GM21723 (cell line): Measurements from ENCODE around the gene C1GALT1.
A peak's percentile ranks its signal among the peaks of the same experiment; 100 is the strongest.
"Not testable (repeated sequence)": the region's sequence is repeated elsewhere in the genome, so short reads cannot be mapped to it uniquely, and the experiment has no call there.

Source experiments
- ATAC-seq: cut with Tn5 transposase; IDR thresholded peaks from one replicate; pipeline ENCODE4 v1.9.1; 2021; ENCODE audit warnings: mild to moderate bottlenecking, moderate library complexity; ENCODE audit not compliant: unreplicated experiment

C1GALT1 gene

DNA sequence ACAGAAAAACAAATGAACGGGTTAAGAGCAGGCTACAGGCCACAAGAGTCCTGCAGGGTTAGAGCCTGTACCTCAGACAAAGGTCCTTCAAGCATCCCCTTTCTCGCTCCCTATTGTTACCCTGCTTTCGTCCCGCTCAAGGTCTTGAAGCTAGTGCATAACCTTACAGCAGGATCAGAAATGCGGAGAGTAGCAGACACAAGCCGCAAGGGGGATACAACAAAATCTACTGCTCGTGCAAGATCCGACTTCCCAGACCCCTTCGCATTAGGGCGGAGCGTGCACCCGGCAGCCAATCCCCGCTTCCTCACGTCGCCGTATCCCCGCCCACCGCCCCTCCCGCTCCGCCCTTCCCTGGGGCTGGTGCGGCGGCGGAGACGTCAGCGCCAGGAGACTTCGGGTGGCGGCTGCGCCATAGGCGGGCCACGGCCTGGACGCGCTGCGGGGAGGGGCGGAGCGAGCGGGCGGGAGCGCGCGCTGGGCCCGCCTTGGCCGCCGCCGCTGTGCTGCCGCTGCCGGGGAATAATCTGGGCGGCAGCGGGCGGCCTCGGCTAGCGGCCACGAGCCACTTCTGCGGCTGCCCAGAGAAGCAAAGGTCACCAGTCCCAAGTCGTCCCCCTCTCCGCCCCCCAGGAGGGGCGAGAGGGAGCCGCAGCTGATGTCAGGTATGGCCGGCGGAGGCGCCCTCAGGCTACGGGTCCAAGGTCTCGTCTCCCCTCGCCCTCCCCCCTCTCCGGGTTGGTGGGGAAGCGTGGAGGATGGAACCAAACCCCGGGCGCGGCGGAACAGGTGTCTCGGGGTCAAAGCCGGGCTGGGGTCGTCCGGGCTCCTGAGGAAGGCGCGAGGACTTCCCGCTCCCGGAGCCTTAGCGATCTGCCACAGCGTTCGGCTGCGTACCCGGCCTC, at the start of gene C1GALT1:
Gene C1GALT1, plus strand, starts transcription at position 389 of the 905 bp plus-strand sequence. CDS start 51,776 bp downstream, outside the sequence.
- ATAC-seq, result peak; percentile 84

DNA sequence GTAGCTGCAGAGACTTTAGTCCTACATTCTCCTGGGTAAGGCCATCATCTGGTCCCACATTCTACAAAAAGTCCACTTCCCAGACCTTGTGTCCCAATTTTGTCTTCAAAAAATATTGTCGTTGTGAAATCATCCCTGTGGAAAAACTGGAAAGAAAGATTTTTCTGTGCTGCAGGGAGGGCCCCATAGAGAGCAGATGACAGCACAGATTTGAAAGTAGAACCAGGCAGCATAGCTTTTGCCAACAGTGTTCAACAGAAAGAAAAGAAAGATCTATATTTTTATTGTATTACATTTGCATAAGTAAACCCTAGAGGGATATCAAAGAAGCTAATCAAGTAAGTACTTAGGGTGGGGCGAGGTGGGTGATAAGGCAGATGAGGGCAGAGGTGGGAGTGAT, 48.3 kb upstream of the C1GALT1 start:
- no peak for ATAC-seq

GRCh38 chr7:7135074-7135473, 47.3 kb upstream of the C1GALT1 start:
- no peak for ATAC-seq

GRCh38 chr7:7135924-7136323, 46.4 kb upstream of the C1GALT1 start:
- not testable (repeated sequence) for ATAC-seq

DNA sequence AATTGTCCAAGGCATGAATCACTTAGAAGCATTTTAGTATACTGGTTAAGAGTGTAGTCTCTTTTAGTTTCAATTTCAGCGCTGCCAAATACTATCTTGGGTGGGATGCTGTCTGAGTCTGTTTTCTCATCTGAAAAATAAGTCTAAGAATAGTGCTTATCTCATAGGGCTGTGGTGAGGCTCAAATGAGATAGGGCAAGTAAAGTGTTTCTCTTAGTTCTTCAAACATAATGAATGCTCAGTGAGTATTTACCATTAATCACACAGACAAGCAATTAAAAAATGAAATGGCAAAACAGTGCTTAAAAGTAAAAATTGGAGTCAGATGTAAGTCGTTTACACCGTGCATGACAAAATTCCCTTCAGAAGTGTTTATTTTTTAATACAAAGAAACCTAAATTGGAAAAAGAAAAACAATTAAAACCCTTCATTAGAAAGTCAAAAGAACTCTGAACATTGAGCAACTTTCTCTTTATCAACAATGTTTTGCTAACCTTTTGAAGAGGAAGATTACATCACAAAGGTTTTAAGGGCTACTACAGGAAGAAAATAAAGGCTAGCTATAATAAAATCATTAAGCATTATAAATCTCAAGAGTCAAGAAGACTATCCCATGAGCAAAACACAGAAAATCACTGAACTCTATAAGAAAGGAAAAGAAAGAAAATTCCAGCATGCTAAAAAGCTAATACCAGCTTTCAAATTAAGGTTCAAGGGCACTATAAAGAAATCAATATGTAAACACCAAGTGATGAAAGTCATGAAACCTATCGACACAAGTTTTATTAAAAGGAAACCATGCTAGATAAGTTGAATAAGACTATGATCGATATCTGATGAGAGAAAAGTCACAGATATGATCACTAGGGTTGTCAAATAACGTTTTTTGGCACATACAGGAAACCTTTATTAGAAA, 45.6 kb upstream of the C1GALT1 start:
- ATAC-seq, result no peak

- no peak for ATAC-seq
These were observed 43.4 kb upstream of the C1GALT1 start for GRCh38 chr7:7138897-7139296.

DNA sequence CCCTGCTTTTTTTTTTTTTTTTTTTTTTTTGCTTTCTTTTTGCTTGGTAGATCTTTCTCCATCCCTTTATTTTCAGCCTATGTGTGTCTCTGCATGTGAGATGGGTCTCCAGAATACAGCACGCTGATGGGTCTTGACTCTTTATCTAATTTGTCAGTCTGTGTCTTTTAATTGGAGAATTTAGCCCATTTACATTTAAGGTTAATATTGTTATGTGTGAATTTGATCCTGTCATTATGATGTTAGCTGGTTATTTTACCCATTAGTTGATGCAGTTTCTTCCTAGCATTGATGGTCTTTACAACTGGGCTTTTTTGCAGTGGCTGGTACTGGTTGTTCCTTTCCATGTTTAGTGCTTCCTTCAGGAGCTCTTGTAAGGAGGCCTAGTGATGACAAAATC, 38.9 kb upstream of the C1GALT1 start:
- not testable (repeated sequence) for ATAC-seq

DNA sequence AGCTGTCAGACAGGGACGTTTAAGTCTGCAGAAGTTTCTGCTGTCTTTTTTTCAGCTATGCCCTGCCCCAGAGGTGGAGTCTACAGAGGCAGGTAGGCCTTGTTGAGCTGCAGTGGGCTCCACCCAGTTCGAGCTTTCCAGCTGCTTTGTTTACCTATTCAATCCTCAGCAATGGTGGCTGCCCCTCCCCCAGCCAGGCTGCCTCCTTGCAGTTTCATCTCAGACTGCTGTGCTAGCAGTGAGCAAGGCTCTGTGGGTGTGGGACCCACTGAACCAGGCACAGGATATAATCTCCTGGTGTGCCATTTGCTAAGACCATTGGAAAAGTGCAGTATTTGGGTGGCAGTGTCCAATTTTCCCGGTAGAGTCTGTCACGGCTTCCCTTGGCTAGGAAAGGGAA, 37.2 kb upstream of the C1GALT1 start:
- ATAC-seq, result not testable (repeated sequence)

DNA sequence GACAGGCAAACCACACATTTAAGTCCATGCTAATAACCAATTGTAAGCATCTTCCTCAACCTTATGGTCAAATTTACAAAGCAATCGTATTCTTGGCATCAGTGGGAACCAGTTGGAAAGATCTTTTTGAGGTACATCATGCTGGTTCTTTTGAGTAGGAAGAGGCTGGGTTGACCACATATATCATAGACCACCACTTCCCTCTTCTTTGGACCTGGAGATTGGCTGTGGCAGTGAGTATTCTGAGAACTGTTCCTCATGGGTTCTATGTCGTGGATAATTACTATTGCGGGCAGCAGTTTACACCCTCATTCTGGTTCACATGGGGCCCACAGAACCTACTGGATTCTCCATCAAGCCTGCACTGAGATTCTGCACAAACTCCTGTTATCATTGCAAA, 35.5 kb upstream of the C1GALT1 start:
- ATAC-seq, result no peak

DNA sequence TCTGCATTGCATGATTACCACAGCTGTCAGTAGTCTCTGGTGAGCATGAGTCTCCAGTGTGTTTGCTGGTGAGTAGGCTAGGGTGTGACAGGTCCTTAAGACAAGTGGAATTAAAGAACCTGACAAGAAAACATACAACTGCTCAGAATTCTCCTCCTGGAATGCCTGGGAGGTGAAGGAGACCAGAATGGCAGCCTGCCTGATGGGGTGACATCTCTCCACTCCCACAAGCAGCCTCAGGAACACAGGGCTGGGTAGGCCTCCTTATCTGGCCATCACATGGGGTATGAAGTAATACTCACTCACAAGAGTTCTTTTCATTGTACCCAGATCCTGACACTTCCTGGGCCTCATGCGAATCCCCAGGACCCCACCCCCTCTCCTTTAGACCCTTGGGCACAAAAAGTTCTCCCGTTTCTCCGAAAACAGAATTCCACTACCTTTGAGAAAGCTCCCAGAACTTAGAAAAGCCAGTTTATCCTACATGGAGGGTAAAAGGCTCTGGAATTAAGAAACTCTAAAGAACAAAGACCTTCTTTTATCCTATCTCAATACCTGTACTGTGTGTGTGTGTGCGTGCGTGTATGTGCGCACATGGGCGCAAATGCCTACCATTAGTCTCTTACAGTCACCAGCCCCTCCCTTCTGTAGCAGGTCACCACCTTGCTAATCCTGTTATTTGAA, 33.4 kb upstream of the C1GALT1 start:
- no peak for ATAC-seq

DNA sequence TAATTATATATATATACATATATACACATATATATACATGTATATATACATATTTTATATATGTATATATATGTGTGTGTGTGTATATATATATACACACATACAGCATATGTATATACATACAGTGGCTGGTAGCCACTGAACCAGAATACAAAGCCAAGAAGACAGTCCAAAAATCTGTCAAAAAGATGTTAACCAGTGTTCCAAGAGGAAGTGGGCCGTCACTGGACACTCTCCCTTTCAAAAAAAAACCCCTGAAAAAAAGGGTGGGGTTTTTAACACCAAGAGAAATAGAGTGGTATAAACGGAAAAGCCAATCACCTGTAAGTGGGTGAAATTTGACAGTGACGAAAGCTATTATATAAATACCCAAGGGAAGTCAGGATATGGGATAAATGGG, 31.1 kb upstream of the C1GALT1 start:
- ATAC-seq, result no peak

- no peak for ATAC-seq
These were observed 30.5 kb upstream of the C1GALT1 start for GRCh38 chr7:7151865-7152264.

DNA sequence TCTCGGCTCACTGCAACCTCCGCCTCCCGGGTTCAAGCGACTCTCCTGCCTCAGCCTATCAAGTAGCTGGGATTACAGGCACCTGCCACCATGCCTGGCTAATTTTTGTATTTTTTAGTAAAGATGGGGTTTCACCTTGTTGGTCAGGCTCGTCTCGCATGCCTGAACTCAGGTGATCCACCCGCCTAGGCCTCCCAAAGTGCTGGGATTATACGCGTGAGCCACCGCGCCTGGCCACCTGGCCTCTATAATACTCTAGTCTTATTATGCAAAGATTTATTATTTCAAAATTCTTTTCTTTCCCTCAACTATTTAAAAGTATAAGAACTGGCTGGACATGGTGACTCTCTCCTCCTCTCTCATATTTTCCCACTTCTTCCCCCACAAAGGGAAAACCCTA, 30.0 kb upstream of the C1GALT1 start:
- ATAC-seq, result no peak

DNA sequence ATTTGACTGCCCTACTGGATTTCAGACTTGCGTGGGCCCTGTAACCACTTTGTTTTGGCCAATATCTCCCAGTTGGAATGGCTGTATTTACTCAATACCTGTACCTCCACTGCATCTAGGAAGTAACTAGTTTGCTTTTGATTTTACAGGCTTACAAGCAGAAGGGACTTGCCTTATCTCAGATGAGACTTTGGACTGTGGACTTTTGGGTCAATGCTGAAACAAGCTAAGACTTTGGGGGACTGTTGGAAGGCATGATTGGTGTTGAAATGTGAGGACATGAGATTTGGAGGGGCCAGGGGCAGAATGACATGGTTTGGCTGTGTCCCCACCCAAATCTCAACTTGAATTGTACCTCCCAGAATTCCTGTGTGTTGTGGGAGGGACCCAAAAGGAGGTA, 28.0 kb upstream of the C1GALT1 start:
- not testable (repeated sequence) for ATAC-seq

DNA sequence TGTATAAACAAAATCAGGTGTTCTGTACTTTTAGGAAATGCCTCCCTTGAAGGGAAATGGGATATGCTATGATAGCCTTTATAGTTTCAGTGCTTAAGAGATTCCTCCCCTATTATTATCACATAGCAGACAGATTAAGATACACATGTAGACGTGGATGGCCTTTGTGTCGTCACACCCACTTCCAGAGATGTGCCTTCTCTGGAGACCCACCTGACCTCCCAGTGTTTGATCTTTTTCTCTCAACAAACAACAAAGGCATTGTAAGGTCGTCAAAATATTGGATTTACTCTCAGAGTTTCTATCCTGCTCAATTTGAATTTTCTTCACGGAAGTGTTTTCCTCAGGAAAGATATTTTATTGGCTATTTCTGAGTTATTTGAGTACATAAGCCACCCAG, 25.7 kb upstream of the C1GALT1 start:
- ATAC-seq, result no peak

- peak; percentile 86 for ATAC-seq
These were observed 25.0 kb upstream of the C1GALT1 start for GRCh38 chr7:7157177-7157886.

DNA sequence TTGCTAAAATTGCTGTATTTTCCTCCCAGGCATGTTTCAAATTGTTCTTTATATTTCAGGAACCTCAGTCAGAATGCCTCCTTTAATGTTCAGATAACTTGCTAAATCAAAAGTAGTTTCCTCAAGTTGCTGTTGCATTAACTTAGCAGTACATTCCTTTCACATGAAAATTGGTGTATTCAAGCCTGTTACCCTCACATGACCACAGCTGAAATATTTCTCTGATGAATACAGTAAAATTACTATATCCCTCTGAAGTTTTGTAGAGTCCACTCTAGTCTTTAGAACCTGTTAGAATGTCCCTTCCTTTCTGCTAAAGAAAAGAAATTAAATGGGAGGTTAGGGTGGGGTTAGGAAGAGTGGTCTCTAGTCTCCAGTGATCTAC, 24.5 kb upstream of the C1GALT1 start:
- peak; percentile 12 for ATAC-seq

- ATAC-seq, result no peak
These were observed 23.2 kb upstream of the C1GALT1 start for GRCh38 chr7:7159063-7159658.

GRCh38 chr7:7164591-7164990, 17.8 kb upstream of the C1GALT1 start:
- ATAC-seq, result no peak

GRCh38 chr7:7165372-7165771, 17.0 kb upstream of the C1GALT1 start:
- ATAC-seq, result no peak
